ENCODE data around the gene ALG11.
"Not testable (repeated sequence)": the region's sequence is repeated elsewhere in the genome, so short reads cannot be mapped to it uniquely, and the experiment has no call there.

Gene ALG11, protein sequence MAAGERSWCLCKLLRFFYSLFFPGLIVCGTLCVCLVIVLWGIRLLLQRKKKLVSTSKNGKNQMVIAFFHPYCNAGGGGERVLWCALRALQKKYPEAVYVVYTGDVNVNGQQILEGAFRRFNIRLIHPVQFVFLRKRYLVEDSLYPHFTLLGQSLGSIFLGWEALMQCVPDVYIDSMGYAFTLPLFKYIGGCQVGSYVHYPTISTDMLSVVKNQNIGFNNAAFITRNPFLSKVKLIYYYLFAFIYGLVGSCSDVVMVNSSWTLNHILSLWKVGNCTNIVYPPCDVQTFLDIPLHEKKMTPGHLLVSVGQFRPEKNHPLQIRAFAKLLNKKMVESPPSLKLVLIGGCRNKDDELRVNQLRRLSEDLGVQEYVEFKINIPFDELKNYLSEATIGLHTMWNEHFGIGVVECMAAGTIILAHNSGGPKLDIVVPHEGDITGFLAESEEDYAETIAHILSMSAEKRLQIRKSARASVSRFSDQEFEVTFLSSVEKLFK

DNA sequence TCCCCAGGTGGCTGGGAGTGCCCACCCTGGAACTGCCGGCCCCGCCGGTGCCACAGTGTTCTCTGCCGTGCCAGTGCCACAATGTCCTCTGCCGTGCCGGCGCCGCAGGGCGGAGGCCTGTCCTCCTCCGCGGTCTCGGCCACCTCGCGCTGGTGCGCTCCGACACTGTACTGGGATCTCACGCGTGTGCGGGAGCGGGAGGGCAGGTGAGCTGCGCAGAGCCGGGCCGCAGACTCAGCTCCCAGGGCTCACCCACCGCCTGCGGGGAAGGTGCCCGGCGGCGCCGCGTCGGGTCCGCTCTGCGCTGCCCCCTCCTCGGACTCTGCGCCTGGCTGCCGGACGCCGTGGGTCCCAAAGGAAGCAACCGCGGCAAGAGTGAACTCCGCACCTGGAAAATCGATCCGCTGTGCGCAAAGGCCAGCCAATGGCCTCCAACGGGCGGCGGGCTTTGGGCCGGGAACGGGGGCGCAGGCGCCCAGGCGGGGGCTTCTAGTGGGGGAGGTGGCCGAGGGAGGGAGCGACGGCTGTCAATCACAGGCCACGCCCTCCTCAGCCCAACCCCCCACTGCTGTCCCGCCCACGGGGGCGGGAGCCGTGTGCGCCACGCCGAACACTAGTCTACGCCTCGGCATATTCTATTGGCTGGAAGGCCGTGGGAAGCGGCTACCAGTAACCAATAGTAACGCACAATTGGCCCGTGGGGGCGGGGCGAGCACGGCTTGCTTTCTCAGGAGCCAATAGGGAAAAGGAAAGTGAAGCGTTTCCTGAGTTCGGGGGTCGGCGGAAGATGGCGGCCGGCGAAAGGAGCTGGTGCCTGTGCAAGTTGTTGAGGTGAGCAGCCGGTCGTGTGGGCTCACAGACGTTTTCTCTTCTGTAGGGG is at the start of gene ALG11:
ALG11 (plus strand) TSS at position 767 of the 880 bp plus-strand sequence; CDS start at position 788, 21 bp downstream.
- peak; percentile 100 for DNase-seq

DNA sequence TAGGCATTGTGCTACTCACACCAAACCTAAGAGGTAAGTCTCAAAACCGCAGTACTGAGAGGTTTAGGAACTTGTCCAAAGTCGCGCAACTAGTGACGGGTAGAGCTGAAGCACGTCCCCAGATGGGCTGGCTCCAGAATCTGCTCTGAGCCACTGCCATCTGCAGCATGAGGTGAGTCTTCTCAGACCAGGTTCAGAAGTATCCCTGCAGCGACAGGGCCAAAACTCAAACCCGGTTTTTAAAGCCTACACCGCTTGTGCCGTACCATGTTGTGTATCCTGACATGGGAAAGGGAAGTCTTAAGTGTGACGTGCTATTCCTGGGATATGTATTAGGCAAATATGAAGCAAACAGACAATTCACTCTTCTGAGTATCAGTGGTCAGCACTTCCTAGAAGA is 46.0 kb upstream of the ALG11 start:
- no peak for DNase-seq

DNA sequence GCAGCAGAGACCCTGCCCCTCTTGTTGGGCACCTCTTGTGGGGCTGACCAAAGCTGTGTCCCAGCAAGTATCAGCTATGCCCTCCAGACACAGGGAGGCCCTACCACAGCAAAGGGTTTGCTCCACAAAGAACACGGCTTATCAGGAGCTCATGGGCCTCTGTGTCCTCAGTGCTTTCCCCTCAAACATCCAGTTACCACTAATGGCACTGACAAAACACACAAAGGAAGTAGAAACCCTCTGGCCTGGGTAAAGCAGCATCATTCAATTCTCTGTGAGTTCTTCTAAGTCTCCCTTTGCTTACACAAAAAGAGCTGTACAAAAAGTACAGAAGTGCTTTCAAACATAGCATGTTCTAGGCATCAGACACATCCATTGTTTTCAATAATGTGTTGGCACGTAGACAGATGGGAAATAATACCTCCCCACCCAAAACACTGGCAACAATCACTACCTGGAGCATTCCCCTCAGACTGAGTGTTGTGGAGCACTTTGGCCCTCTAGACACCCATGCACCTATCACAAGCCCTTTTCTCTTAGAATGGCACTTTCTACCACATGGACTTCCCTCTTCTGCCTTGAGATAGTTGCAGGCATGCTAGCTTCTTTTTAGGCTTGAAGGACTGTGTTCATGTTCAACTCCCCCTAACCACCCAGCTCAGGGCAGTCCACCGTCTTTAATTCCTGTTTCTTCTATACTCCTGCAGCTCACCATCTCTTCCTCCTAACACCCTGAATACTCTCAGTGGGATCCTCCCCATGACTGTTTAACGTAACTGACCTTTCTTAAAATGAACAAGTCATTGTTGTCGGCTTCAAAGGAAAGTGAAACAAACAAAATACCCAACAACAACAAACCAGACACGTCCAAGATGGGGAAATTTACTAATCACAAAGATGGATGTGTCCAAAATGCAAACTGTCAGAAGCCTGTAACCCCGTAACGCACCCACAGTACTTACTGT is 44.4 kb upstream of the ALG11 start:
- DNase-seq = no peak

DNA sequence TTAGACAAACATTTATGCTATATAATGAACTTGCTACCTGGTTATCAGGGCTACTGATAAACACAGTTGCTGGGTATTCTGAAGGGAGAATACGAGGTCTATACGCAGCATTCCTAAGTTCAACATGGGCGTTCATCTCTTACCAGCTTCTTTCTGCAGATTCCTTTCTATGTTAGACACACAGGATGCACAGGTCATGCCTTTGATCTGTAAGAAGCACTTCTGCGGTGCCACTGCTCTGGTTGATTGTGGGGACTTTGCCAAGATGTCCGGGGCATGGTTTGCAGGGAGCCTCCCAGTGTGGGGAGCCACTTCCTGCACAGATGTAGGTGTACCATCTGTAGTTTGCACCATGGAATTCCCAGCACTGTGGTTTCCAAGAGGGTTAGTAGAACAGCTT is 41.8 kb upstream of the ALG11 start:
- DNase-seq = no peak

DNA sequence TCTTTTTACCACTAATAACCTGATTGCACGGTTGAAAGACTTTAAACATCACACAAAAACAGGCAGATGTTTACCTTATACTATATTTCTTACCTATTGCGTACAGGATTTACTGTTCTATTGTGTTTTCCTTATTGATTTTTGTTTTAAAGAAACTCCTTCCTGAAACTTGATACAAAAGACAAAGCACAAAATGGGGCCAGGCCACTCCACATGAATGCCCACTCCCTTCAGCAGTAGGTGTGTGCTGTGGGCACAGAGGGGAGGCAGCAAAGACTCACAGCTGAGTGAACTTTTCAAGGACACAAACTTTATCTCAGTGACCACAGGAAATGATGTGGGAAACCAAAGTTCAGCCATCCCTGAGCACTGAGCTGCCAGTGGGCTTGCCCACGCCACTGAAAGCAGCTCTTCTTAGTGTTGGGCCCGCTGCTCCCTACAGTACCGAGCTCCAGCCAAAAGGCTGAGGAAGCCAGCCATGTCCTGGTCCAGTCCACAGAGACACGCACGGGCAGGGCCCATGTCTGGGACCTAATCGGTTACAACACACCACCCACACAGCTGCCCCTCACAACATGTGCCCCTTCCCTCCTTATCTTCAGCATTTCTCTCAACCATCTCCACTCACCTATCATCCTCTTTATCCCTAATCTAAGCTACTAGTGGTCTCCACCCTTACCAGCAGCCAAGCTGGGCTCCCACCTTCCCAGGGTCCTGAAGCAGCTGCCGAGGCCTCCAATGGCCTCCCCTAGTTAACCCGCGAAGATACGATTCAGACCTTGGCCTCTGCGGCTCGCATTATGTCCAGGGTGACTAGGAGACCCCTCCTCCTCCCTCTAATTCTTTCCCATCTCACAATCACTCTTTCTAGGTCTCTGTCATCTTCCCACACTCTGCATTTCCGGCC is 40.4 kb upstream of the ALG11 start:
- no peak for DNase-seq

DNA sequence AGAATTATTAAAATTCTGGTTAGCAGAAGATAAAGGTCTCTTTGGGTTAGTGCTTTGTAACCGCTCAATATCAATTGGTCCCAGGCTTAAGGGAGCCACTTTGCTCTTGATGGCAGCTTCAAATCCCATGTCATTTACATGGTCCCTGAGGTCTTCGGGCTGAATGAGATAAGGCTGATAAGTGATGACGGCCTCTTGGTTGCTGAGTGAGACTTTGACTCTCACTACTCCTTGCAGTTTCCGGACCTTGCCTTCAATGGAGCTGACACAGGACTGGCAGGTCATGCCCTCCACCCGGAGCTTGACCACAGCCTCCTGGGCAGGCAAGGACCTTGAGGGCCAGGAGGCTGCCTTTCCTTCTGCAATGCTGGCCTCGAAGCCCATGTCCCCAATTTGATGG is 37.7 kb upstream of the ALG11 start:
- no peak for DNase-seq

DNA sequence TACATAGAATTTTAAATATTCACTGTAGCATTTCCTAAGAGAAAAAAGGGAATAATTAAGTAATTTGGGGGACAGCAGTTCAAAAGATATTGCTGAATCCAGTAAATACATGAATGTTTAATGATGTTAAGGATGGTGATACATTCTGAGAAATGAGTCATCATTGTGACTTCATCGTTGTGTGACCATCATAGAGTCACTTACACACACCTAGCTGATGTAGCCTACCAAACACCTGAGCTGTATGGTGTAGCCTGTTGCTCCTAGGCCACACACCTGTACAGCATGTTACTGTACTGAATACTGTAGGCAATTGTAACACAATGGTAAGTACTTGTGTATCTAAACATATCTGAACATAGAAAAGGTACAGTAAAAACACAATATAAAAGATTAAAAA is 35.8 kb upstream of the ALG11 start:
- DNase-seq = no peak

DNA sequence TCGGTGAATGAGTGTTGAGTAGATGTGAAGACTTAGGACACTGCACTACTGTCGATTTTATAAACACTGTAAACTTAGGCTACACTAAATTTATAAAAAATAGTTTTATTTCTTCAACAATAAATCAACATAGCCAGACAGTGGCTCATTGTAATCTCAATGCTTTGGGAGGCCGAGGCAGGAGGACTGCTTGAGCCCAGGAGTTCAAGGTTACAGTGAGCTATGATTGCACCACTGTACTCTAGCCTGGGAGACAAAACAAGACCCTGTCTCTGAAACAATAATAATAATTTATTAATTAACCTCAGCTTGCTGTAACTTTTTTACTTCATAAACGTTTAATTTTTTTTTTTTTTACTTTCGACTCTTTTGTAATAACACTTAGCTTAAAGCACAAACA is 35.3 kb upstream of the ALG11 start:
- no peak for DNase-seq

DNA sequence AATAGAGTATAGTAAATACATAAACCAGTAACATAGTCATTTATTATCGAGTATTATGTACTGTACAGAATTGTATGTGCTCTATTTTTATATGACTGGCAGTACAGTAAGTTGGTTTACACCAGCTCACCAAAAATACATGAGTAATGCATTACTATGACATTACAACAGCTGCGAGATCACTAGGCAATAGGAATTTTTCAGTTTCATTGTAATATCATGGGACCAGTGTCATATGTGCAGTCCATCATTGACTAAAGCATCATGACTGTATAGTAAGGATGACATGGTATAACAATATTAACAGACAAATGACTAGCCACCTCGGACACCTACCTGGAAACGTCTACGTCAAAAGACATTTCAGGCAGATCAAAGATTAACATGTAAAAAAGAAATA is 34.6 kb upstream of the ALG11 start:
- no peak for DNase-seq

DNA sequence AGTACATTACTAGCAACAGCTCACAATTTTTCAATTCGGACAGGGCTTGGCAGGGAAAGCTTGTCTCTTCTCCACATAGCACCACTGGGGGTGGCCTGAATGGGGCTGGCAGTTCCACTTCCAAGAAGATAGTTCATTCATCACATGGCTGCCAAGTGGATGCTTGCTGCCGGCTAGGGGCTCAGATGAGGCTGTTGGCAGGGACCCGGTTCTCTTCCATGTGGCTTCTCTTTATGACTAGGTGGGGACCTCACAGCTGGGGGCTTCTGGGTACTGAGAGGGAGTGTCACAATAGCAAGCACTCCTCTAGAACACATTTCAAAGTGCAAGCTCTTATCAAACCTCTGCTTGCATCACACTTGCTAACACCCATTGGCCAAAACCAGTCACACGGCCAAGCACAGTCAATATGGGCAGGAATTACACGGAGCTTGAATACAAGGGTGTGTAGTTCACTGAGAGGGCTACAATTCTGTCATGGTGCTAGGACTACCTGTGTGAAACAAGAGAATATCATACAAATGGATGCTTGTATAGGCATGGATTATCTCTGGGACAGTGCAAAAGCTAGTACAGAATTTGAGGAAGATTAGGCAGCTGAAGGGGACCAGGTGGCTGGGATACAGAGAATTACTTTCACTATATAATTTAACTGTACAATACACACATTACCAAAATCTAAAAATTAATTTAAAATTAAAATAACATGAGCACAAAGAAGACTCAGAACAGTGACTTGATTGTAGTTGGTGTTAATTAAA is 33.2 kb upstream of the ALG11 start:
- DNase-seq = no peak

DNA sequence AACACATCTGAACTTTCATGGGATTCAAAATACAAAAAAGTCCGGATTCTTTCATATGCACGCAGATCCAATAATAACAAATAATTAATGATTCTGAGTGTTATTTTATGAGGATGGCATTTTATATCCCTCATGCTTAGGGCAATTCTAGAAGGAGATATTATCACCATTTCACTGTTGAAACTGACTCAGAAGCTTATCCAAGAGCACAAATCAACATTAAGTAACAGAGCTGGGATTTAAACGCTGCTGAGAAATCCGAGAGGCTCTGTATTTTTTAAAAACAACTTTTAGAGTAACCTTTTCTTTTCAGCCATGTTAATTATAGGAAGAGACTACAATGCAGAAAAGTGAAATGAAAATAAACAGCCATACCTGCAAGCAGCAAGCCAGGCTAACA is 31.3 kb upstream of the ALG11 start:
- DNase-seq = no peak

DNA sequence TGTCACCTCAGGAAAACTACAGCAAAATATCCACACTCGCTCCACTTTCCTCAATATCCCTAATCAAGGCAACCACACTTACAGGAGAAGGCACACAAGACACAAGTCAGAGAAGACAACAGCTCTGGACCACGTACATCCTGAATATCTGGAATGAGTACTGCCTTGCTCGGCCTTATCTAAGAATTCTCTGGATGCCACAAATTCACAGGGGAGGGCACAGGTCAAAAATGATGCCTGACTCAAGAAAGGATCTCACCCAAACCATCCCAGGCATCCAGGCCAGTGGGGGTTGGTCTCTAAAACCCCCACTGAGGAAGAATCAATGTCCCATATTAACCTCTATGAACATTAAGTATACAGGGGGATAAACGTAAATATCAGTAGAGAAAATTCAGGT is 30.8 kb upstream of the ALG11 start:
- no peak for DNase-seq

DNA sequence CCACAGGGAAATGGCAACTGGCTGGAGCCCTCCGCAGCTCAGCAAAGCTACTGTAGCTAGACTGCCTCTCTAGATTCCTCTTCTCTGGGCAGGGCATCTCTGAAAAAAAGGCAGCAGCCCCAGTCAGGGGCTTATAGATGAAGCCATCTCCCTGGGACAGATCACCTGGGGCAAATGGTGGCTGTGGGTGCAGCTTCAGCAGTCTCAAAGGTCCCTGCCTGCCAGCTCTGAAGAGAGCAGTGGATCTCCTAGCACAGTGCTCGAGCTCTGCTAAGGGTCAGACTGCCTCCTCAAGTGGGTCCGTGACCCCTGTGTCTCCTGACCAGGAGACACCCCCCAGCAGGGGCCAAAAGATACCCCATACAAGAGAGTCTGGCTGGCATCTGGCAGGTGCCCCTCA is 28.9 kb upstream of the ALG11 start:
- not testable (repeated sequence) for DNase-seq

DNA sequence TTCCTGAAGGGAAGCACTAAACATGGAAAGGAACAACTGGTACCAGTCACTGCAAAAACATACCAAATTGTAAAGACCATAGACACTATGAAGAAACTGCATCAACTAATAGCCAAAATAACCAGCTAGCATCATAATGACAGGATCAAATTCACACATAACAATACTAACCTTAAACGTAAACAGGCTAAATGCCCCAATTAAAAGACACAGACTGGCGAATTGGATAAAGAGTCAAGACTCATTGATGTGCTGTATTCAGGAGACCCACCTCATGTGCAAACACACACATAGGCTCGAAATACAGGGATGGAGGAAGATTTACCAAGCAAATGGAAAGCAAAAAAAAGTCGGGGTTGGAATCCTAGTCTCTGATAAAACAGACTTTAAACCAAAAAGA is 27.3 kb upstream of the ALG11 start:
- DNase-seq = not testable (repeated sequence)

DNA sequence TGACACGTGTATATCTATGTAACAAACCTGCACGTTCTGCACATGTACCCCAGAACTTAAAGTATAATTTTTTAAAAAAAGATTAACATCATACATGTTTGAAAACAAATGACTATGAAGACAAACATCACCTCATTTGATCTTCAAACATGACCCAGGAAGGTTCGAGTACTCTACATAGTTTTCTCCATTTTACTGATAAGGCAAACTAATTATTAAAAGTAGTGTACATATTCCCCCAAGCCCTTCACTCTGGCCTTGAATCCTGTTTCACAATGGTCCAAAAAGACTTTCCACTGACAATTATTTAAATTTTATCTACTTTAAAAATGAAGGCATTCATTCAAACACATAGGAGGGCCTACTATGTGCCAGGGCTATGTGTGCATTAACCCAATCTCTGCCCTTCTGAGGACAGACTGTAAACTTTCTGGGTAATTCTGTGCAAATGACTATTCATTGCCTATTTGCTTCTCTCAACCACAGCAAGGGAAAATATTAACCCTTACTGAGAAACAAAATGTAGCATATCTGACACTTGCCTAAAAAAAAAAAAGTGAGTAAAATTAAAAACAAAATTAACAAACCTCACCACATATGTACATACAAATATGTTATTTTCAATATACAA is 23.1 kb upstream of the ALG11 start:
- no peak for DNase-seq

DNA sequence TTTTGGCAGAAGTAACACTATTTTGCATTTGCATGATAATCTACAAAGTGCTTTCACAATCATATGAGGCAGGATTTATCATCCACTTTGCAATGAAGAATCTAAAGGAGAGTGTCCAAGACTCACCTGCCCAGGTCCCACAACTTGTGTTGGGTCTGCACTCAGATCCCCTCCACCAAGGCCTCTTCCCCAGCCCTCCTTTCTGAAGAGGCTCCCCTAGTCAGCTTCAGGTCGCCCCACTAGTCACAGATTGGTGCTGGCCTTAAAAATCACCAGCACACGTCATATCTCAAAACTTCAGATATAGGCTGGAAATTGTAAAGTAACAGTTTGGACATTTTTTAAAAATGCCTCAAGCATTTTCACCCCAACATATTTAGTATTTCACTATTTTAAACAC is 18.5 kb upstream of the ALG11 start:
- DNase-seq = no peak

DNA sequence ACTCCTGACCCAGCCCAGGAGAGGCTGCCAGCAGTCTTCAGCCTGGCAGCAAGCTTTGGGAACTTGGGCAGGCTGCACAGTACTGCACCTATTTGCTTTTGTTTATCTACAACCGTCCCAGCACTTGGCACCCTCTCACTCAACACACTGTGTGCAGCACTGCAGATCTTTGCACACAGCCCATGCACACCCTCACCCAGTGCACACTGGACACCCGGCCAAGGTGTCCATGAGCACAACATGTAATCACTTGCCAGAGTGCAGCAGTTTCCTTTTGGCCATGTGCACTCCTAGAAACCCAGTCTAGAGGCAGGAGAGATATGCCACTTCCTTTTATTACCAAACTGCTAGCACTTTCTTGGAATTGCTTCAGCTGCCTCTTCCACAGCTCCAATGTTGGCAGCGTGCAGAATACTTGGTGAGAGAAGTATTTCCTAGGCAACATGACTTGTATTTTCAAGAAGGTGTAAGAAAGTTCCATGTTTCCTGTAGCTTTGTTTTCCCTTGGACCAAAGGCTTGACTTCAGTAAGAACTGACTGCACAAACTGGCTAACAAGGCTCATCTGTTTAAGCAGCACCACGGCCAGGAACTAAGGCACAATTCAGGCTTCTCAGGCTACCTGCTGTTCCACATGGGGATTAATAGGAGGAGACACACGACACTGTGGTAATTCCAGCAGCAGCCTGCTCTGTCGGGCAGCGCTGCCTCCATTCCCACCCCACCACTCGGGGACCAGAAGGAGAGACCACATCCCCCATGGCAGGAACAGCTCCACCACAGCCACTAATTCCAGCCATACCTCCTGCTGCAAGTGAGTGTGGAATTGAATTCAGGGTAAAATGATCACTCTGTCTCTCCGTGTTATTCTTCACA is 16.3 kb upstream of the ALG11 start:
- DNase-seq = no peak

DNA sequence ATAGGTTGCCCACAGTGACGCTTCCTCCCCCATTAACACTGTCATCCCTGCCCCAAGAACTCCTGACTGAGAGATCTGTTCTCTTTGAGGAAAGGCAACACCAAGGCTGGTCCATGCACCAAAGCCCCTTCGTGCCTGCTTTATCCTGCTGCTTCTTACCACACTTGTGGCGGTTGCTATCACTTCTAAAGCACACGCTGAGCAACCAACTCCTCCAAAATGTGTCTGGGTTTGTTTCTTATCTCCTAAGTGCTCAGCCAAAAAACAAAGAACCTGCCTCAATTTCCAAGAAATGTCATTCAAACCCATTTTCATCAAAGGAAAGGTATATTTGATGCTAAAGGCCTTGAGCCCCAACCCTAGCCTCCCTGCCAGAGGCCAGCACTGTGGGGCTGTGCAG is 15.6 kb upstream of the ALG11 start:
- no peak for DNase-seq

DNA sequence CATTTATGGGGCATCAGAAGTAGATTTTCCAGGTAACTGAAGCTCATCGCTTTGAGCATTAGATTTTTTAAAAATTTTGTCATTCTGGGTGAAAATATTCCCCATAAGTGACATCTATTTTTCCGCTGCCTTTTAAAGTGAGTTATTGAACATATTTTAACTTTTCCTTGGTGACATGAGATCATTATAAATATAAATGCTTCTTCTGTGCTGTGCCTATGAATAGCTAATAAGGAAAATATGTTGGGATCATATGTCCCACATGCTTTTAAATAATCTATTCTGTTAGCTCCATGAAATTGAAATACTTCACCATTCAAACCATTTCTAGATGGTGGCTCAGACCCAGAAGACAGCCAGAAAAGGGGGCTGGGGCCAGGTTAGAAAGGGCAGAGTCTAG is 15.0 kb upstream of the ALG11 start:
- DNase-seq = no peak

Data from stimulated activated CD4-positive, alpha-beta T cell treated with anti-CD3 and anti-CD28 coated beads, Interleukin-4, amount 100 ng/mL, for 1 hour (primary cell).